ENCODE measurements around the gene ABHD17A. TPM values are rescaled to one million over a fixed set of nuclear protein-coding genes. Genes with fewer than 3 reads are reported as not detected.

The ABHD17A gene
- total and polyA plus RNA-seq, 2 donors = 90.4 to 97.4 TPM

GRCh38 chr19:1855828-1856255 lies 29.5 kb downstream of the ABHD17A start:
- DNase-seq (ENCODE audit: low read depth in 6 of 9, low spot score in 9 of 9) = peak in 1 of 9 donors; percentile 76
- Histone ChIP-seq H3K4me3 (ENCODE audit: low read length in 2 of 2) (peak overlapping the region; percentile 53 to 57), H3K36me3 (ENCODE audit: control insufficient read depth in 2 of 2, insufficient read depth in 2 of 2, low read length in 1 of 2) (no peaks in the 10 kb centered on the region), H3K9me3 (ENCODE audit: control insufficient read depth in 2 of 2, insufficient read depth in 1 of 2, low read length in 1 of 2) (peaks cover 0 to 3% of the 10 kb centered on the region in 2 donors), H3K27me3 (ENCODE audit: control insufficient read depth in 2 of 2, insufficient read depth in 1 of 2, low read length in 1 of 2) (peaks cover 0 to 2% of the 10 kb centered on the region in 2 donors), H3K4me1 (ENCODE audit: control insufficient read depth in 2 of 2, insufficient read depth in 2 of 2, low read length in 2 of 2) (peaks cover 70 to 97% of the 10 kb centered on the region in 2 donors), H3K27ac (ENCODE audit: low read depth in 1 of 2, low read length in 1 of 2) (peak overlapping the region; percentile 74 to 95)
- WGBS = 14% methylated on average over 13 of the region's 13 CpGs

DNA sequence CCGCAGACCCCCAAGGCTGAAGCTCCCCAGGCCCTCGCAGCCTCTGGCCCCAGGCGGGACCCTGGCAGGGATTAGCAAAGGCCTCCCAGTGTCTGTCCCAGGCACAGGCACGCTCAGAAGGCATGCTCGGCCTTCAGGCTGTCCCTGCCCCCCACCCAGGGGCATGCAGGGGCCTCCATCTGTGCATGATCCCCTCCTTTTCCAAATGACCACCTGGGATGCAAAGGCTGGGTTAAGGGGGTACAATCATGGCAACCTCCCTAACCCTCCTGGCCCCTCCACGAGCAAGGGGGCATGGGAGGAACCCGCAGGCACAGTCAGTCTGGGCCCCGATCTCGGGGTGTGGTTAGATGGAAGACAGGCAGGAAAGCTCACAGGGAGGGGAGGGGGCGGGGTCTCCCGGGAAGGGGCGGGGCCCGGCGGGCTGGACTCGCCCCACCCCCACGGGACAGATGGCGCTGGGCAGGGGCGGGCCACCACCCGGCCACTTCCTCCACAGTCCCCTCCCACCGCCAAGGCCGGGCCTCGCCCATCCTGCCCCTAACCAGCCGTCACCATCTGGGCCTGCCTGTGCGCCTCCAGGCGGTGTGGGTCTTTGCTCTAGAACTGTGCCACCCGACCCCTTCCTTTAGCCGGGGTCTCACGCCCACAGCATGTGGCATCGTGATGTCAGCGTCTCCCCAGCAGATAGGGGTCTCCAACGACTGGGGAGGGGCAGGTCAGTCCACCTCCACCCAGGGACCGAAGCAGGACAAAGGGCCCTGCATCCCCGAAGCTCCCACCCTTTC lies 30.1 kb downstream of the ABHD17A start:
- peak in 4 of 9 donors; percentile 64 to 90 (median 77) for DNase-seq (ENCODE audit: low read depth in 6 of 9, low spot score in 9 of 9)
- WGBS = 13% methylated on average over 33 of the region's 33 CpGs
- Histone ChIP-seq H3K27ac (ENCODE audit: low read depth in 1 of 2, low read length in 1 of 2) (peak overlapping the region; percentile 74 to 95), H3K9me3 (ENCODE audit: control insufficient read depth in 2 of 2, insufficient read depth in 1 of 2, low read length in 1 of 2) (peaks cover 0 to 3% of the 10 kb centered on the region in 2 donors), H3K36me3 (ENCODE audit: control insufficient read depth in 2 of 2, insufficient read depth in 2 of 2, low read length in 1 of 2) (no peaks in the 10 kb centered on the region), H3K4me1 (ENCODE audit: control insufficient read depth in 2 of 2, insufficient read depth in 2 of 2, low read length in 2 of 2) (peaks cover 70 to 95% of the 10 kb centered on the region in 2 donors), H3K27me3 (ENCODE audit: control insufficient read depth in 2 of 2, insufficient read depth in 1 of 2, low read length in 1 of 2) (no peaks in the 10 kb centered on the region), H3K4me3 (ENCODE audit: low read length in 2 of 2) (peak overlapping the region; percentile 53 to 57)

DNA sequence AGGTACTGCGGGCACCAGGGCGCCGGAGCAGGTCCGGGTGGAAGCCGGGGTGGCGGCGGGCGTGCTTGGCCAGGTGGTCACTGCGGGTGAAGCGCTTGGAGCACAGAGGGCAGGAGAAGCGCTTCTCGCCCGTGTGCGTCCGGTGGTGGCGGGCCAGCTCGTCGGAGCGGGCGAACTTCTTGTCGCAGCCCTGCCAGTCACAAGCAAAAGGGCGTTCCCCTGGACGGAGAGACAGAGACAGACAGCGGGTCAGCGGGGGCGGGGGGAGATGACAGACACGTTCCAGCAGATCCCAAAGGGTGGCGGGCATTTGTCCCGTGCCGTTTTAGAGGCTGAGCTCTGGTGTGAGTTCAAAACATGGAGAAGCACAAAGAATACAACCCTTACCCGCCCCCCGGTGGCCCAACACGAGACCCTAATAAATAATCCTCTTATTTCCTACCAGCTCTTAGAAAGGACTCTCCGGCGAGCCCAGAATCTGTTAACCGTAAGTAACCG lies 30.7 kb downstream of the ABHD17A start:
- peak overlapping the region; percentile 74 to 95 for H3K27ac ChIP-seq (ENCODE audit: low read depth in 1 of 2, low read length in 1 of 2)

GRCh38 chr19:1854039-1854541 lies 31.2 kb downstream of the ABHD17A start:
- no peak for DNase-seq (ENCODE audit: low read depth in 6 of 9, low spot score in 9 of 9)
- H3K36me3 ChIP-seq (ENCODE audit: control insufficient read depth in 2 of 2, insufficient read depth in 2 of 2, low read length in 1 of 2) = no peaks in the 10 kb centered on the region
- H3K27me3 ChIP-seq (ENCODE audit: control insufficient read depth in 2 of 2, insufficient read depth in 1 of 2, low read length in 1 of 2) = no peaks in the 10 kb centered on the region
- H3K4me1 ChIP-seq (ENCODE audit: control insufficient read depth in 2 of 2, insufficient read depth in 2 of 2, low read length in 2 of 2) = peaks cover 71 to 93% of the 10 kb centered on the region in 2 donors
- peaks cover 0 to 3% of the 10 kb centered on the region in 2 donors for H3K9me3 ChIP-seq (ENCODE audit: control insufficient read depth in 2 of 2, insufficient read depth in 1 of 2, low read length in 1 of 2)
- H3K4me3 ChIP-seq (ENCODE audit: low read length in 2 of 2) = no peak overlapping the region
- H3K27ac ChIP-seq (ENCODE audit: low read depth in 1 of 2, low read length in 1 of 2) = peak overlapping the region; percentile 42 to 47
- 89% methylated on average over 16 of the region's 16 CpGs for WGBS

More for the DNA sequence above, 30.7 kb downstream of the ABHD17A start:
- Histone ChIP-seq H3K4me3 (ENCODE audit: low read length in 2 of 2) (peak overlapping the region in 1 of 2 donors; percentile 10), H3K27me3 (ENCODE audit: control insufficient read depth in 2 of 2, insufficient read depth in 1 of 2, low read length in 1 of 2) (no peaks in the 10 kb centered on the region), H3K9me3 (ENCODE audit: control insufficient read depth in 2 of 2, insufficient read depth in 1 of 2, low read length in 1 of 2) (peaks cover 0 to 3% of the 10 kb centered on the region in 2 donors), H3K4me1 (ENCODE audit: control insufficient read depth in 2 of 2, insufficient read depth in 2 of 2, low read length in 2 of 2) (peaks cover 70 to 93% of the 10 kb centered on the region in 2 donors), H3K36me3 (ENCODE audit: control insufficient read depth in 2 of 2, insufficient read depth in 2 of 2, low read length in 1 of 2) (no peaks in the 10 kb centered on the region)
- no peak for DNase-seq (ENCODE audit: low read depth in 6 of 9, low spot score in 9 of 9)
- 92% methylated on average over 37 of the region's 37 CpGs for WGBS

DNA sequence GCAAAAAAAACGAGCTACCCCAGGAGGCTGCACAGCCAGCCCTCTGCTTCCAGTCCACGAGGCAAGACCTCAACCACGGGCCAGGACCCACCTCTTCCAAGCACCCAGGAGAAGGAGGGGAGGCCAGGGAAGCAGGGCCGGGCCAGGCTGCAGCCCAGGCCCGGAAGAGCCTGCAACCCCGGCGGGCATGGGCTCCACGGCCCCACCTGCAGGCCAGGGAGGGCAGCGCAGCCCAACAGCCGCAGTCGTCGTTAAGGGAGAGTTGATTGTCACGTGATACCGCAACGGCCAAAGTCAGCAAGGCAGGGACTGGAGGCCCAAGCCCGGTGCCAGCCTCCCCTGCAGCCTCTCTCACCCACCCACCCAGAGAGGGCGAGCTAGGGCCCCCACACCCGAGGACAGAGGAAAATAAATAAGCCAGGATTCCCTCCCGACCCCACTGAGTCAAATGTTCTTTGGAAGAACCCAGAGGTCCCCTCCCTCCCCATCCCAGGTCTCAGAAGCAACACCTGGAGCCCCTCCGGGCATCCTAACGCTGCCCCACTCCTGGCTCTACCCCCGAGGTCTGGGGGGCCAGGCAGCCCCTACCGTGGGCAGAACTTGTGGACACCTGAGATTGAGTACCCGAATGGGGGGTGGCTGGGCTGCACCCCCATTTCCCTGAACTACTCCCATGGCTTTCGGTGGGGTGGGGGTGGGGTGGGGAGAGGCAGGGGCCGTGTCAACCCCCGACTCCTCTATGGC lies 31.8 kb downstream of the ABHD17A start:
- peak in 5 of 9 donors; percentile 74 to 90 (median 81) for DNase-seq (ENCODE audit: low read depth in 6 of 9, low spot score in 9 of 9)
- 32% methylated on average over 27 of the region's 27 CpGs for WGBS
- Histone ChIP-seq H3K27ac (ENCODE audit: low read depth in 1 of 2, low read length in 1 of 2) (peak overlapping the region; percentile 50 to 90), H3K9me3 (ENCODE audit: control insufficient read depth in 2 of 2, insufficient read depth in 1 of 2, low read length in 1 of 2) (peaks cover 0 to 3% of the 10 kb centered on the region in 2 donors), H3K4me3 (ENCODE audit: low read length in 2 of 2) (peak overlapping the region; percentile 8 to 39), H3K36me3 (ENCODE audit: control insufficient read depth in 2 of 2, insufficient read depth in 2 of 2, low read length in 1 of 2) (no peaks in the 10 kb centered on the region), H3K4me1 (ENCODE audit: control insufficient read depth in 2 of 2, insufficient read depth in 2 of 2, low read length in 2 of 2) (peaks cover 69 to 91% of the 10 kb centered on the region in 2 donors), H3K27me3 (ENCODE audit: control insufficient read depth in 2 of 2, insufficient read depth in 1 of 2, low read length in 1 of 2) (no peaks in the 10 kb centered on the region)

DNA sequence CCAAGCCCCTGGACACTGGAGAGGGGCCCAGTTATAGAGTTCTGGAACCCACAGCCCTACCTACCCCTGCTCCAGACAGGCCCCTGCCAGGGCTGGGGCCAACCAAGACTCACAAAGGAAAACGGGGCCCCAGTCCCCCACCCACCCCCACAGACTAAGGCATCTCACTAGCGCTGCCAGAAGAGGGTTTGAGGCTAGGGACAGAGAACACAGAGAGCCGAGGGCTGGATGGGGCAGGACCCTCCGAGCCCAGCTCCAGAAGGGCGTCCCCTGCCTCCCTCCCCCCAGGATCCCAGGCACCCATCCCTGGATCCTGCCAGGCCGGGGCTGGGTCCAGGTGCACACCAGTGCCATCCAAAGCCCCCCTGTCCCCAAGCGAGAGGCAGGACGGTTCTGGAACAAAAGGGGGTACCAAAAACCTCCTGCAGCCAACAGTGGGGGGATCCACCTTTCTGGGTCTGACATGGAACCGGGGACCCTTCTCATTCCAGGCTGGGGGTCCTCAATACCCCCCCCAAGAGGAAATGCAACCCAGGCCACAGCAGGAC lies 32.6 kb downstream of the ABHD17A start:
- peaks cover 61 to 83% of the 10 kb centered on the region in 2 donors for H3K4me1 ChIP-seq (ENCODE audit: control insufficient read depth in 2 of 2, insufficient read depth in 2 of 2, low read length in 2 of 2)
- H3K27ac ChIP-seq (ENCODE audit: low read depth in 1 of 2, low read length in 1 of 2) = peak overlapping the region; percentile 88 to 90
- peak overlapping the region; percentile 39 to 71 for H3K4me3 ChIP-seq (ENCODE audit: low read length in 2 of 2)
- H3K9me3 ChIP-seq (ENCODE audit: control insufficient read depth in 2 of 2, insufficient read depth in 1 of 2, low read length in 1 of 2) = peaks cover 0 to 3% of the 10 kb centered on the region in 2 donors
- peak in 1 of 9 donors; percentile 65 for DNase-seq (ENCODE audit: low read depth in 6 of 9, low spot score in 9 of 9)
- no peaks in the 10 kb centered on the region for H3K27me3 ChIP-seq (ENCODE audit: control insufficient read depth in 2 of 2, insufficient read depth in 1 of 2, low read length in 1 of 2)
- no peaks in the 10 kb centered on the region for H3K36me3 ChIP-seq (ENCODE audit: control insufficient read depth in 2 of 2, insufficient read depth in 2 of 2, low read length in 1 of 2)
- 57% methylated on average over 9 of the region's 9 CpGs for WGBS

- H3K27me3 ChIP-seq (ENCODE audit: control insufficient read depth in 2 of 2, insufficient read depth in 1 of 2, low read length in 1 of 2) = no peaks in the 10 kb centered on the region
- WGBS = 19% methylated on average over 66 of the region's 66 CpGs
- H3K9me3 ChIP-seq (ENCODE audit: control insufficient read depth in 2 of 2, insufficient read depth in 1 of 2, low read length in 1 of 2) = peaks cover 0 to 3% of the 10 kb centered on the region in 2 donors
- H3K27ac ChIP-seq (ENCODE audit: low read depth in 1 of 2, low read length in 1 of 2) = peak overlapping the region; percentile 89 to 90
- peaks cover 60 to 83% of the 10 kb centered on the region in 2 donors for H3K4me1 ChIP-seq (ENCODE audit: control insufficient read depth in 2 of 2, insufficient read depth in 2 of 2, low read length in 2 of 2)
- H3K36me3 ChIP-seq (ENCODE audit: control insufficient read depth in 2 of 2, insufficient read depth in 2 of 2, low read length in 1 of 2) = peaks cover 0 to 1% of the 10 kb centered on the region in 2 donors
- H3K4me3 ChIP-seq (ENCODE audit: low read length in 2 of 2) = peak overlapping the region; percentile 41 to 71
- DNase-seq (ENCODE audit: low read depth in 6 of 9, low spot score in 9 of 9) = peak in 8 of 9 donors; percentile 47 to 95 (median 90)
These were observed 33.4 kb downstream of the ABHD17A start for GRCh38 chr19:1851654-1852580.
